Measurements from ENCODE around the gene MRPS12. TPM values are rescaled to one million over a fixed set of nuclear protein-coding genes. Genes with fewer than 3 reads are reported as not detected.
A peak's percentile ranks its signal among the peaks of the same experiment; 100 is the strongest.

Gene MRPS12
- total RNA-seq, 1 donor: 24.6 TPM

- TF ChIP-seq CTCF (IDR thresholded peaks at IDR 0.05; ENCODE audit: insufficient read depth, low read depth, low read length): no peak
- H3K4me3 ChIP-seq (ENCODE audit: low read depth, low read length): no peak overlapping the region
- DNase-seq (ENCODE audit: low read depth): no peak
Observed at GRCh38 chr19:38922482-38922881, 8.3 kb upstream of the MRPS12 start.

- DNase-seq (ENCODE audit: low read depth): no peak
- no peak for TF ChIP-seq CTCF (IDR thresholded peaks at IDR 0.05; ENCODE audit: insufficient read depth, low read depth, low read length)
- H3K4me3 ChIP-seq (ENCODE audit: low read depth, low read length): no peak overlapping the region
Observed at GRCh38 chr19:38924388-38924787, 6.4 kb upstream of the MRPS12 start.

GRCh38 chr19:38928391-38929001 is 2.2 kb upstream of the MRPS12 start:
- no peak overlapping the region for H3K4me3 ChIP-seq (ENCODE audit: low read depth, low read length)
- no peak for DNase-seq (ENCODE audit: low read depth)
- no peak for TF ChIP-seq CTCF (IDR thresholded peaks at IDR 0.05; ENCODE audit: insufficient read depth, low read depth, low read length)

GRCh38 chr19:38929929-38930775 is 592 bp upstream of the MRPS12 start, which contains the start of gene SARS2:
TSS of gene SARS2 (minus strand) at chr19:38930763. CDS start at chr19:38930736, 27 bp downstream.
- peak within 1 kb of the TSS; percentile 86 for H3K4me3 ChIP-seq (ENCODE audit: low read depth, low read length)
- DNase-seq (ENCODE audit: low read depth): peak; percentile 96
- TF ChIP-seq CTCF (IDR thresholded peaks at IDR 0.05; ENCODE audit: insufficient read depth, low read depth, low read length): peak; percentile 99

- no peak for TF ChIP-seq CTCF (IDR thresholded peaks at IDR 0.05; ENCODE audit: insufficient read depth, low read depth, low read length)
- DNase-seq (ENCODE audit: low read depth): no peak
- H3K4me3 ChIP-seq (ENCODE audit: low read depth, low read length): peak overlapping the region; percentile 86
Observed at GRCh38 chr19:38931521-38931793, 713 bp downstream of the MRPS12 start.

- peak; percentile 46 for TF ChIP-seq CTCF (IDR thresholded peaks at IDR 0.05; ENCODE audit: insufficient read depth, low read depth, low read length)
- peak; percentile 43 for DNase-seq (ENCODE audit: low read depth)
- H3K4me3 ChIP-seq (ENCODE audit: low read depth, low read length): no peak overlapping the region
Observed at GRCh38 chr19:38932425-38933179, 1.9 kb downstream of the MRPS12 start.
